MM.1S (cell line): ENCODE data around the gene SET.

Experiments used
- EZH2 ChIP-seq: fragments of 300-600 bp; sonication (generic); optimal IDR thresholded peaks from 2 replicates; pipeline ENCODE3; 2017; ENCODE audit warnings: low read depth, mild to moderate bottlenecking, antibody characterized with exemption, low read length, mixed read lengths
- EZH2phosphoT487 ChIP-seq: fragments of 300-600 bp; sonication (generic); IDR thresholded peaks from 2 replicates; pipeline ENCODE4 v1.6.1; 2018; ENCODE audit warnings: antibody characterized with exemption, low read length
- TF ChIP-seq, protein P1 (sequence below): fragments of 300-600 bp; sonication (generic); IDR thresholded peaks from 2 replicates; pipeline ENCODE4 v1.5.1; 2016; ENCODE audit warnings: antibody characterized with exemption, low read length, mixed read lengths

- TF ChIP-seq, protein P1, sequence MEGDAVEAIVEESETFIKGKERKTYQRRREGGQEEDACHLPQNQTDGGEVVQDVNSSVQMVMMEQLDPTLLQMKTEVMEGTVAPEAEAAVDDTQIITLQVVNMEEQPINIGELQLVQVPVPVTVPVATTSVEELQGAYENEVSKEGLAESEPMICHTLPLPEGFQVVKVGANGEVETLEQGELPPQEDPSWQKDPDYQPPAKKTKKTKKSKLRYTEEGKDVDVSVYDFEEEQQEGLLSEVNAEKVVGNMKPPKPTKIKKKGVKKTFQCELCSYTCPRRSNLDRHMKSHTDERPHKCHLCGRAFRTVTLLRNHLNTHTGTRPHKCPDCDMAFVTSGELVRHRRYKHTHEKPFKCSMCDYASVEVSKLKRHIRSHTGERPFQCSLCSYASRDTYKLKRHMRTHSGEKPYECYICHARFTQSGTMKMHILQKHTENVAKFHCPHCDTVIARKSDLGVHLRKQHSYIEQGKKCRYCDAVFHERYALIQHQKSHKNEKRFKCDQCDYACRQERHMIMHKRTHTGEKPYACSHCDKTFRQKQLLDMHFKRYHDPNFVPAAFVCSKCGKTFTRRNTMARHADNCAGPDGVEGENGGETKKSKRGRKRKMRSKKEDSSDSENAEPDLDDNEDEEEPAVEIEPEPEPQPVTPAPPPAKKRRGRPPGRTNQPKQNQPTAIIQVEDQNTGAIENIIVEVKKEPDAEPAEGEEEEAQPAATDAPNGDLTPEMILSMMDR, result no peak
- TF ChIP-seq EZH2phosphoT487, result no peak
- no peak for TF ChIP-seq EZH2
These were observed 27.7 kb downstream of the SET start for GRCh38 chr9:128716581-128717254.
